WI38 (cell line): ENCODE results near the gene UBE2D3.
"Not testable (repeated sequence)": the region's sequence is repeated elsewhere in the genome, so short reads cannot be mapped to it uniquely, and the experiment has no call there.

Experiments used
- H3K4me3 ChIP-seq: 2 replicates; pipeline ENCODE4 v1.5.1; 2011; ENCODE audit warnings: low read depth, mild to moderate bottlenecking, control low read depth, low read length
- CTCF ChIP-seq: IDR thresholded peaks from 2 replicates; pipeline ENCODE4 v1.5.1; 2012; ENCODE audit warnings: low read depth, mild to moderate bottlenecking, control low read depth, low read length

UBE2D3 gene

GRCh38 chr4:102826890-102827673 is at the start of gene UBE2D3:
UBE2D3 (minus strand) TSS chr4:102827551; CDS start chr4:102826508, 1,043 bp downstream.
- H3K4me3 ChIP-seq = peak within 1 kb of the TSS; percentile 99
- no peak for TF ChIP-seq CTCF

- H3K4me3 ChIP-seq = no peak overlapping the region
- TF ChIP-seq CTCF = no peak
Measured at GRCh38 chr4:102871772-102872171, 44.4 kb upstream of the UBE2D3 start.

- TF ChIP-seq CTCF = no peak
- peak overlapping the region; percentile 73 for H3K4me3 ChIP-seq
Measured at GRCh38 chr4:102869569-102870197, 42.3 kb upstream of the UBE2D3 start.

GRCh38 chr4:102868781-102869568 is 41.6 kb upstream of the UBE2D3 start, which contains the start of gene CISD2:
CISD2 (plus strand) TSS chr4:102868992; CDS start chr4:102869085, 93 bp downstream.
- H3K4me3 ChIP-seq = peak within 1 kb of the TSS; percentile 73
- TF ChIP-seq CTCF = no peak

GRCh38 chr4:102868153-102868780 is 40.9 kb upstream of the UBE2D3 start:
- H3K4me3 ChIP-seq = peak overlapping the region; percentile 73
- no peak for TF ChIP-seq CTCF

- H3K4me3 ChIP-seq = peak overlapping the region; percentile 73; the same call in 1 of the 2 replicates
- TF ChIP-seq CTCF = no peak
Measured at GRCh38 chr4:102867278-102868152, 40.2 kb upstream of the UBE2D3 start.

GRCh38 chr4:102865327-102865726 is 38.0 kb upstream of the UBE2D3 start:
- not testable (repeated sequence) for H3K4me3 ChIP-seq
